Endodermal cell (in vitro differentiated cells): ENCODE results near the gene CHDH. TPM values are rescaled to one million over a fixed set of nuclear protein-coding genes. Genes with fewer than 3 reads are reported as not detected.

Experiments
- DNase-seq: peaks from one replicate; pipeline ENCODE4 v3.0.0-alpha.2; 2017
- H3K27ac ChIP-seq: 2 replicates; pipeline ENCODE4 v1.5.1; 2013; ENCODE audit warnings: mild to moderate bottlenecking, low read depth, low read length, moderate library complexity
- H3K27me3 ChIP-seq: 2 replicates; pipeline ENCODE4 v1.6.1; 2013; ENCODE audit warnings: mild to moderate bottlenecking, low read length, moderate library complexity; ENCODE audit not compliant: insufficient read depth, control insufficient read depth, poor library complexity, severe bottlenecking
- H3K36me3 ChIP-seq: 2 replicates; pipeline ENCODE4 v1.7.0; 2013; ENCODE audit warnings: mild to moderate bottlenecking, low read length, moderate library complexity; ENCODE audit not compliant: control insufficient read depth, insufficient read depth
- H3K4me1 ChIP-seq: one replicate; pipeline ENCODE4 v1.7.0; 2013; ENCODE audit warnings: low read length; ENCODE audit not compliant: control insufficient read depth, insufficient read depth
- H3K4me3 ChIP-seq: 2 replicates; pipeline ENCODE4 v1.5.1; 2013; ENCODE audit warnings: mild to moderate bottlenecking, low read length, moderate library complexity
- H3K9ac ChIP-seq: 2 replicates; pipeline ENCODE4 v1.6.1; 2013; ENCODE audit warnings: mild to moderate bottlenecking, low read length, moderate library complexity; ENCODE audit not compliant: poor library complexity, severe bottlenecking; ENCODE audit errors: extremely low read depth
- H3K9me3 ChIP-seq: 2 replicates; pipeline ENCODE4 v1.6.1; 2013; ENCODE audit warnings: mild to moderate bottlenecking, low read length, moderate library complexity; ENCODE audit not compliant: control insufficient read depth
- H3K27ac Mint-ChIP-seq: 2 replicates; pipeline ENCODE4 v1.8.0; 2020; ENCODE audit warnings: mixed read lengths
- H3K27me3 Mint-ChIP-seq: 2 replicates; pipeline ENCODE4 v1.8.0; 2021; ENCODE audit warnings: mild to moderate bottlenecking, mixed read lengths; ENCODE audit not compliant: insufficient read depth
- H3K36me3 Mint-ChIP-seq: 2 replicates; pipeline ENCODE4 v1.8.0; 2020; ENCODE audit warnings: low read depth, mixed read lengths
- H3K4me1 Mint-ChIP-seq: 2 replicates; pipeline ENCODE4 v1.8.0; 2020; ENCODE audit warnings: mixed read lengths
- H3K4me3 Mint-ChIP-seq: 2 replicates; pipeline ENCODE4 v1.8.0; 2020; ENCODE audit warnings: mild to moderate bottlenecking, moderate library complexity, mixed read lengths
- H3K9me3 Mint-ChIP-seq: 2 replicates; pipeline ENCODE4 v1.8.0; 2020; ENCODE audit warnings: mild to moderate bottlenecking, mixed read lengths
- CTCF ChIP-seq: fragments of 200-600 bp; sonication (generic); conservative IDR thresholded peaks from 2 replicates; pipeline ENCODE4 v1.5.0; 2021; ENCODE audit warnings: antibody characterized with exemption, mild to moderate bottlenecking
- WGBS, 2 experiments: methylation state at CpG; one replicate each; pipeline versions ENCODE4 v1.1.5 to v1.1.7; 2013; ENCODE audit warnings: missing lambda C conversion rate in 2 of 2, mixed read lengths in 1 of 2; ENCODE audit not compliant: insufficient coverage in 1 of 2, insufficient read length in 1 of 2; 5-methylcytosine and 5-hydroxymethylcytosine counted together
- total RNA-seq, 2 donors: library from RNA; stranded (reverse); fragmentation: NEBNext Ultra II Directional in 1 of 2; extraction: Animal tissue kit (Norgen Biotek cat#: 25700) in 1 of 2; gene quantifications; 2 replicates in 1 of 2; 3 replicates in 1 of 2; pipeline ENCODE4 v1.2.1, GENCODE V29; 2021

Gene CHDH
- total RNA-seq, 2 donors from 2014 or later = 12.7 to 21.4 TPM

GRCh38 chr3:53821631-53822121, 24.5 kb downstream of the CHDH start:
- Mint-ChIP-seq H3K4me1 (peaks cover 3% of the 10 kb centered on the region), H3K27ac (no peak overlapping the region), H3K4me3 (no peak overlapping the region), H3K36me3 (peaks cover 20% of the 10 kb centered on the region), H3K27me3 (no peaks in the 10 kb centered on the region), H3K9me3 (no peaks in the 10 kb centered on the region)
- WGBS, 2 experiments = 73 to 74% methylated on average over 2 to 5 of the region's 5 CpGs
- no peak for DNase-seq
- no peak overlapping the region for H3K27ac ChIP-seq
- no peak overlapping the region for H3K4me3 ChIP-seq
- no peak overlapping the region for H3K9ac ChIP-seq
- no peaks in the 10 kb centered on the region for H3K4me1 ChIP-seq
- no peak for TF ChIP-seq CTCF
- H3K27me3 ChIP-seq = no peaks in the 10 kb centered on the region
- H3K36me3 ChIP-seq = peaks cover 23% of the 10 kb centered on the region
- no peaks in the 10 kb centered on the region for H3K9me3 ChIP-seq

GRCh38 chr3:53820756-53821580, 25.3 kb downstream of the CHDH start:
- no peaks in the 10 kb centered on the region for H3K27me3 ChIP-seq
- H3K27me3 Mint-ChIP-seq = no peaks in the 10 kb centered on the region
- no peak overlapping the region for H3K27ac ChIP-seq
- no peak overlapping the region for H3K4me3 ChIP-seq
- peaks cover 20% of the 10 kb centered on the region for H3K36me3 Mint-ChIP-seq
- H3K9ac ChIP-seq = no peak overlapping the region
- H3K36me3 ChIP-seq = peaks cover 23% of the 10 kb centered on the region
- TF ChIP-seq CTCF = no peak
- H3K4me3 Mint-ChIP-seq = no peak overlapping the region
- 92 to 97% methylated on average over 13 to 21 of the region's 21 CpGs for WGBS, 2 experiments
- no peaks in the 10 kb centered on the region for H3K9me3 ChIP-seq
- no peaks in the 10 kb centered on the region for H3K4me1 ChIP-seq
- DNase-seq = no peak
- H3K9me3 Mint-ChIP-seq = no peaks in the 10 kb centered on the region
- H3K4me1 Mint-ChIP-seq = peaks cover 3% of the 10 kb centered on the region
- no peak overlapping the region for H3K27ac Mint-ChIP-seq

- H3K9me3 Mint-ChIP-seq = no peaks in the 10 kb centered on the region
- H3K27me3 ChIP-seq = no peaks in the 10 kb centered on the region
- no peak for TF ChIP-seq CTCF
- H3K9me3 ChIP-seq = no peaks in the 10 kb centered on the region
- H3K36me3 ChIP-seq = peaks cover 23% of the 10 kb centered on the region
- no peaks in the 10 kb centered on the region for H3K27me3 Mint-ChIP-seq
- H3K36me3 Mint-ChIP-seq = peaks cover 15% of the 10 kb centered on the region
- DNase-seq = no peak
- H3K27ac Mint-ChIP-seq = no peak overlapping the region
- H3K9ac ChIP-seq = no peak overlapping the region
- no peak overlapping the region for H3K4me3 Mint-ChIP-seq
- H3K4me1 ChIP-seq = no peaks in the 10 kb centered on the region
- WGBS, 2 experiments = 92 to 100% methylated on average over 2 to 5 of the region's 5 CpGs
- H3K4me3 ChIP-seq = no peak overlapping the region
- no peak overlapping the region for H3K27ac ChIP-seq
- H3K4me1 Mint-ChIP-seq = no peaks in the 10 kb centered on the region
Measured at GRCh38 chr3:53820084-53820483, 26.1 kb downstream of the CHDH start.
